ENCODE data around the gene BCAS4. TPM values are rescaled to one million over a fixed set of nuclear protein-coding genes. Genes with fewer than 3 reads are reported as not detected.

BCAS4 gene
- 26.9 to 30.2 TPM (median 27.1 TPM) in 5 replicates for total RNA-seq (2022; extraction: Qiagen RNA extraction)

GRCh38 chr20:50794846-50795634 is at the start of gene BCAS4:
Gene BCAS4 (plus strand): TSS chr20:50795061. CDS start chr20:50795084, 23 bp downstream.

Other genes with a start within 250 kb of the BCAS4 start
- gene RIPOR3, start 103.5 kb upstream of the BCAS4 start, total RNA-seq (2022; extraction: Qiagen RNA extraction) = 0.06 to 0.11 TPM in 2 of 5 replicates, not detected in the others
- gene PARD6B, start 63.5 kb upstream of the BCAS4 start, total RNA-seq (2022; extraction: Qiagen RNA extraction) = 3.7 to 5.1 TPM (median 4.5 TPM) in 5 replicates
- gene ADNP, start 136.4 kb downstream of the BCAS4 start, total RNA-seq (2022; extraction: Qiagen RNA extraction) = 45.3 to 51.6 TPM (median 48.2 TPM) in 5 replicates
- gene DPM1, start 163.5 kb downstream of the BCAS4 start, total RNA-seq (2022; extraction: Qiagen RNA extraction) = 70.4 to 97.3 TPM (median 73.6 TPM) in 5 replicates
- 5.9 to 6.5 TPM (median 6.4 TPM) in 5 replicates for gene MOCS3, start 163.8 kb downstream of the BCAS4 start, total RNA-seq (2022; extraction: Qiagen RNA extraction)
- gene KCNG1, start 228.0 kb downstream of the BCAS4 start, total RNA-seq (2022; extraction: Qiagen RNA extraction) = 28.9 to 52.5 TPM (median 34.4 TPM) in 5 replicates